Activated CD4-positive, alpha-beta T cell treated with anti-CD3 and anti-CD28 coated beads, Interleukin-2, amount 50 U/mL, for 16 hours (primary cell): ENCODE data around the gene FRMD4A.

Source experiments
- DNase-seq: peaks from one replicate; pipeline ENCODE4 v3.0.0-alpha.2; 2020

Gene FRMD4A

GRCh38 chr10:13681095-13681494 is 649.6 kb downstream of the FRMD4A start:
- no peak for DNase-seq

- no peak for DNase-seq
Measured at GRCh38 chr10:13678101-13678843, 652.5 kb downstream of the FRMD4A start.

- no peak for DNase-seq
Measured at GRCh38 chr10:13674645-13675588, 655.8 kb downstream of the FRMD4A start.

GRCh38 chr10:13673156-13673555 is 657.6 kb downstream of the FRMD4A start:
- DNase-seq = no peak

- no peak for DNase-seq
Measured at GRCh38 chr10:13672548-13672947, 658.2 kb downstream of the FRMD4A start.

- DNase-seq = no peak
Measured at GRCh38 chr10:13671904-13672303, 658.8 kb downstream of the FRMD4A start.

- no peak for DNase-seq
Measured at GRCh38 chr10:13670311-13670710, 660.4 kb downstream of the FRMD4A start.

- no peak for DNase-seq
Measured at GRCh38 chr10:13669901-13670300, 660.8 kb downstream of the FRMD4A start.

GRCh38 chr10:13669182-13669855 is 661.4 kb downstream of the FRMD4A start:
- DNase-seq = no peak

GRCh38 chr10:13668126-13668525 is 662.6 kb downstream of the FRMD4A start:
- no peak for DNase-seq

GRCh38 chr10:13665516-13666262 is 665.0 kb downstream of the FRMD4A start:
- no peak for DNase-seq

GRCh38 chr10:13661256-13661655 is 669.5 kb downstream of the FRMD4A start:
- DNase-seq = no peak

GRCh38 chr10:13660551-13660920 is 670.2 kb downstream of the FRMD4A start:
- DNase-seq = no peak

GRCh38 chr10:13659887-13660550 is 670.7 kb downstream of the FRMD4A start:
- peak; percentile 51 for DNase-seq

- DNase-seq = no peak
Measured at GRCh38 chr10:13658871-13659685, 671.6 kb downstream of the FRMD4A start.

GRCh38 chr10:13658264-13658663 is 672.5 kb downstream of the FRMD4A start:
- no peak for DNase-seq

GRCh38 chr10:13657101-13657680 is 673.5 kb downstream of the FRMD4A start:
- DNase-seq = no peak

- DNase-seq = no peak
Measured at GRCh38 chr10:13656337-13657100, 674.2 kb downstream of the FRMD4A start.

- DNase-seq = no peak
Measured at GRCh38 chr10:13654846-13655245, 675.9 kb downstream of the FRMD4A start.
